Liver (tissue), 9 donors: Measurements from ENCODE around the gene MAMSTR. TPM values are rescaled to one million over a fixed set of nuclear protein-coding genes. Genes with fewer than 3 reads are reported as not detected.
"Not testable (repeated sequence)": the region's sequence is repeated elsewhere in the genome, so short reads cannot be mapped to it uniquely, and the experiment has no call there.

Source experiments
- DNase-seq: peaks from one replicate; pipeline ENCODE4 v3.0.0-alpha.2; 2017; ENCODE audit warnings: low spot score
- H3K27ac ChIP-seq, 2 donors: one replicate each; pipeline ENCODE4 v1.7.0; 2013; ENCODE audit warnings: inconsistent platforms in 2 of 2, low read length in 2 of 2, control low read depth in 1 of 2, low read depth in 1 of 2, mild to moderate bottlenecking in 1 of 2
- H3K27me3 ChIP-seq, 4 donors: one replicate each; pipeline versions ENCODE4 v1.6.1 to v1.7.0; 2013; ENCODE audit warnings: low read length in 3 of 4, inconsistent platforms in 1 of 4, mild to moderate bottlenecking in 1 of 4, moderate library complexity in 1 of 4; ENCODE audit not compliant: control insufficient read depth in 4 of 4, insufficient read depth in 4 of 4
- H3K36me3 ChIP-seq, 4 donors: one replicate each; pipeline versions ENCODE4 v1.6.1 to v1.7.0; 2013; ENCODE audit warnings: low read length in 3 of 4, mild to moderate bottlenecking in 3 of 4, low read depth in 1 of 4, moderate library complexity in 1 of 4; ENCODE audit not compliant: control insufficient read depth in 4 of 4, insufficient read depth in 3 of 4
- H3K4me1 ChIP-seq, 4 donors: one replicate each; pipeline versions ENCODE4 v1.6.1 to v1.7.0; 2013; ENCODE audit warnings: low read length in 3 of 4, mild to moderate bottlenecking in 3 of 4, moderate library complexity in 1 of 4; ENCODE audit not compliant: control insufficient read depth in 4 of 4, insufficient read depth in 4 of 4
- H3K4me3 ChIP-seq, 3 donors: one replicate each; pipeline versions ENCODE4 v1.6.1 to v1.7.0; 2013; ENCODE audit warnings: low read length in 3 of 3, control low read depth in 1 of 3, low read depth in 1 of 3, mild to moderate bottlenecking in 1 of 3
- H3K9ac ChIP-seq, 2 donors: one replicate each; pipeline ENCODE4 v1.7.0; 2013; ENCODE audit warnings: low read length in 2 of 2, mild to moderate bottlenecking in 2 of 2, moderate library complexity in 2 of 2, control low read depth in 1 of 2, low read depth in 1 of 2
- H3K9me3 ChIP-seq, 4 donors: one replicate each; pipeline versions ENCODE4 v1.6.1 to v1.7.0; 2013; ENCODE audit warnings: low read length in 3 of 4; ENCODE audit not compliant: control insufficient read depth in 4 of 4
- EGR1 ChIP-seq, 2 donors: IDR thresholded peaks; 2 replicates each; pipeline ENCODE4 v1.6.1; 2016 to 2018; ENCODE audit warnings: antibody characterized with exemption in 2 of 2, low read depth in 2 of 2
- FOXA1 ChIP-seq: IDR thresholded peaks from 2 replicates; pipeline ENCODE4 v1.6.1; 2016; ENCODE audit warnings: antibody characterized with exemption
- FOXA2 ChIP-seq: IDR thresholded peaks from 2 replicates; pipeline ENCODE4 v1.6.1; 2016; ENCODE audit warnings: antibody characterized with exemption
- GABPA ChIP-seq, 2 donors: IDR thresholded peaks in 1 of 2; conservative IDR thresholded peaks in 1 of 2; 2 replicates each; pipeline ENCODE4 v1.6.1; 2016; ENCODE audit warnings: antibody characterized with exemption in 2 of 2, mild to moderate bottlenecking in 1 of 2, moderate library complexity in 1 of 2
- HNF4A ChIP-seq, 2 donors: conservative IDR thresholded peaks; 2 replicates each; pipeline ENCODE4 v1.6.1; 2016; ENCODE audit warnings: antibody characterized with exemption in 2 of 2, mild to moderate bottlenecking in 2 of 2
- JUND ChIP-seq, 2 donors: IDR thresholded peaks; 2 replicates each; pipeline ENCODE4 v1.6.1; 2016; ENCODE audit warnings: antibody characterized with exemption in 2 of 2
- NR2F2 ChIP-seq: IDR thresholded peaks from 2 replicates; pipeline ENCODE4 v1.6.1; 2016; ENCODE audit warnings: antibody characterized with exemption
- RAD21 ChIP-seq, 2 donors: IDR thresholded peaks; 2 replicates each; pipeline ENCODE4 v1.6.1; 2016; ENCODE audit warnings: antibody characterized with exemption in 2 of 2, mild to moderate bottlenecking in 2 of 2
- RXRA ChIP-seq, 2 donors: IDR thresholded peaks; 2 replicates each; pipeline ENCODE4 v1.6.1; 2017 to 2018; ENCODE audit warnings: antibody characterized with exemption in 2 of 2, mild to moderate bottlenecking in 1 of 2
- SP1 ChIP-seq: IDR thresholded peaks from 2 replicates; pipeline ENCODE4 v1.6.1; 2018; ENCODE audit warnings: antibody characterized with exemption, mild to moderate bottlenecking
- TAF1 ChIP-seq: conservative IDR thresholded peaks from 2 replicates; pipeline ENCODE4 v1.6.1; 2016; ENCODE audit warnings: antibody characterized with exemption, mild to moderate bottlenecking
- whole genome bisulfite sequencing: extraction: QIAGEN DNeasy Blood & Tissue Kit; methylation state at CpG from one replicate; pipeline ENCODE4 v1.1.7; 2013; 5-methylcytosine and 5-hydroxymethylcytosine counted together
- polyA plus RNA-seq, 2 donors: library from polyadenylated mRNA; stranded (reverse) in 1 of 2; unstranded in 1 of 2; fragments of 200-250 nt in 1 of 2; fragments of >200 nt in 1 of 2; fragmentation: Nextera tagmentation in 1 of 2; extraction: Ambion mirVana in 1 of 2; gene quantifications; one replicate each; pipeline versions ENCODE4 v1.2.1 to v1.2.3, GENCODE V29; 2013 to 2015
- total RNA-seq, 2 donors: library from RNA; depleted of rRNA; stranded (reverse); fragments of >200 nt; gene quantifications; one replicate each; pipeline ENCODE4 v1.2.3, GENCODE V29; 2014
- TF ChIP-seq, protein P1 (sequence below): IDR thresholded peaks from 2 replicates; pipeline ENCODE4 v1.6.1; 2016; ENCODE audit warnings: antibody characterized with exemption, mild to moderate bottlenecking
- TF ChIP-seq, protein P2 (sequence below): IDR thresholded peaks from 2 replicates; pipeline ENCODE4 v1.6.1; 2016; ENCODE audit warnings: antibody characterized with exemption
- TF ChIP-seq, protein P3 (sequence below): fragments of 150-350 bp; IDR thresholded peaks from 2 replicates; pipeline ENCODE4 v1.5.1; 2017; ENCODE audit warnings: improper control_type of control experiment, low read depth, low read length; ENCODE audit not compliant: missing input control
- donor health status: healthy.
- donor health status: healthy.
- donor health status: healthy.
- donor health status: healthy.
- donor health status: healthy.

MAMSTR gene
- total and polyA plus RNA-seq, 4 donors = 0.07 to 0.31 (median 0.09) TPM

DNA sequence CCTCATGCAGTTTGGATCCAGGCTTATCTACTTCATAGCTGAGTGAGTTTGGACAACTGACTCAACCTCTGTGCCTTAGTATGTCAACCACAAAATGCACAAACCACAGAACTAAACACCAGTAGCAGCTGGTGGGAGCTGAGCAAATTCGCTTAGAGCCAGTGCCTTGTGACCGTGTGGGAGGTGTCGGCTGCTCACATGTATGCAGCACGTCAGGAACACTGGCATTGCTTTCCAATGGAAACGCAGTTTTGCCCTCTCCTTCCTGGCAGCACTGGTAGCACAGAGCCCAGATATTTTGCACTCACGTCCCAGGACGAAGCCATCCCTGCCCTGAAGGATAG is 38.4 kb downstream of the MAMSTR start:
- Histone ChIP-seq H3K27ac (no peak overlapping the region), H3K4me3 (no peak overlapping the region), H3K9me3 (no peaks in the 10 kb centered on the region), H3K4me1 (peaks cover 4 to 8% (median 7%) of the 10 kb centered on the region in 4 donors), H3K36me3 (no peaks in the 10 kb centered on the region), H3K9ac (no peak overlapping the region), H3K27me3 (no peaks in the 10 kb centered on the region)
- DNase-seq = no peak
- WGBS = 89% methylated on average over 7 of the region's 7 CpGs
- TF ChIP-seq FOXA1 (no peak), RXRA (IDR thresholded peaks at IDR 0.05) (no peak), NR2F2 (no peak), GABPA (IDR thresholded peaks at IDR 0.05 in 1 of 2, conservative IDR thresholded peaks at IDR 0.05 in 1 of 2) (no peak)

DNA sequence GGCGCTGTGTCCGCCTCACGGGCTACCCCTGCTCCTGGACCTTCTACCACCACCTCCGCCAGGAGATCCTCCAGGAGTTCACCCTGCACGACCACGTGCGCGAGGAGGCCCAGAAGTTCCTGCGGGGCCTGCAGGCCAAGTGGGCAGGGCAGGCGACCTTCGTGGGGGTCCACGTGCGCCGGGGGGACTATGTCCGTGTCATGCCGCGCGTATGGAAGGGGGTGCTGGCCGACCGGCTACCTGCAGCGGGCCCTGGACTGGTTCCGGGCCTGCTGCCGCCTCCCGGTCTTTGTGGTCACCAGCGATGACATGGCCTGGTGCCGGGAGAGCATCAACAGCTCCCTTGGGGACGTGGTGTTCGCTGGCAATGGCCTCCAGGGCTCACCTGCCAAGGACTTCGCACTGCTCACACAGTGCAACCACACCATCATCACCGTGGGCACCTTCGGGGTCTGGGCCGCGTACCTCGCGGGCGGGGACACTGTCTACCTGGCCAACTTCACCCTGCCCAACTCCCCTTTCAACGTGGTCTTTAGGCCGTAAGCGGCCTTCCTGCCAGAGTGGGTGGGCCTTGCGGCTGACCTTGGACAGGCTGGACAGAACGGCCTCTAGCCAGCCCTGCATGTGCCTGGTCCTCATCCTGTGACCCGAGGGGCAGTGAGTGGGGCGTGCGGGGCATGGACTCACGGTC is 38.9 kb downstream of the MAMSTR start:
- H3K4me1 ChIP-seq = peaks cover 4 to 9% (median 8%) of the 10 kb centered on the region in 4 donors
- DNase-seq = no peak
- WGBS = 93% methylated on average over 45 of the region's 45 CpGs

DNA sequence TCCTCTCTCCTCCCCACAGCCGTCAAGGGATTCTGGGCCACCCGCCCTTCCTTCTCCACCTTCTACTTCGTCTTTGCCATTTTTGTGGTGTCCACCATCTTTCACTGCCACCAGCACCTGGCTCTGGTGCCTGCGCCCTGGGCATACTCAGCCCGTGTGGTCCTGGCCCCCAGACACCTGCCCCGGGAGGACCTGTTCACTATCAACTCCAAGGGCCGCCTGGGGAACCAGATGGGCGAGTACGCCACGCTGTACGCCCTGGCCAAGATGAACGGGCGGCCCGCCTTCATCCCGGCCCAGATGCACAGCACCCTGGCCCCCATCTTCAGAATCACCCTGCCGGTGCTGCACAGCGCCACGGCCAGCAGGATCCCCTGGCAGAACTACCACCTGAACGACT is 39.5 kb downstream of the MAMSTR start:
- not testable (repeated sequence) for H3K36me3 ChIP-seq, H3K9me3 ChIP-seq, DNase-seq, H3K4me3 ChIP-seq, H3K27me3 ChIP-seq, H3K9ac ChIP-seq, H3K27ac ChIP-seq
- 97% methylated on average over 18 of the region's 19 CpGs for WGBS
- peaks cover 4 to 11% (median 8%) of the 10 kb centered on the region in 4 donors for H3K4me1 ChIP-seq

More for the DNA sequence above, 38.9 kb downstream of the MAMSTR start:
- TF ChIP-seq TAF1 (no peak), NR2F2 (no peak), FOXA2 (no peak)
- Histone ChIP-seq H3K9ac (no peak overlapping the region), H3K27me3 (no peaks in the 10 kb centered on the region), H3K27ac (no peak overlapping the region), H3K36me3 (no peaks in the 10 kb centered on the region), H3K4me3 (no peak overlapping the region), H3K9me3 (no peaks in the 10 kb centered on the region)

DNA sequence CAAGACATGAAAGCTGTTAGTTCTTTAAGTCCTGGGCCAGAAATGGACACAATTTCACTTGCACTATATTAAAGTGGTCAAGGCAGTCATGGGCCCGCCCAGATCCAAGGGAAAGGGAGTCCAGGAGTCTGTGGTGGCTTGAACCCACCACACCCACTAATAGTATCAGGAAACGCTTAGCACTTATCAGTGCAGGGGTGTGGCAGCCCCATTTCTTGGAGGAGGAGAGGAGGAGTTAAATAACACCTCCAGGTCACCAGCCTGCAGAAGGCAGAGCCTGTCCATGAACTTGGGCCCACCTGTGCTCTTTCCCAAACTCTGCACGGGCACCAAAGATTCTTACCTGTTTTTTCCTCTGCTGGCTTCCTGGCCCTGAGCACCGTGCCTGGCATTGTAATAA is 41.3 kb downstream of the MAMSTR start:
- Histone ChIP-seq H3K27ac (no peak overlapping the region), H3K36me3 (no peaks in the 10 kb centered on the region), H3K9me3 (no peaks in the 10 kb centered on the region), H3K9ac (no peak overlapping the region), H3K27me3 (no peaks in the 10 kb centered on the region), H3K4me1 (peaks cover 0 to 3% (median 0%) of the 10 kb centered on the region in 4 donors), H3K4me3 (no peak overlapping the region)
- 82% methylated on average over 4 of the region's 4 CpGs for WGBS
- no peak for DNase-seq
- TF ChIP-seq, protein P1, sequence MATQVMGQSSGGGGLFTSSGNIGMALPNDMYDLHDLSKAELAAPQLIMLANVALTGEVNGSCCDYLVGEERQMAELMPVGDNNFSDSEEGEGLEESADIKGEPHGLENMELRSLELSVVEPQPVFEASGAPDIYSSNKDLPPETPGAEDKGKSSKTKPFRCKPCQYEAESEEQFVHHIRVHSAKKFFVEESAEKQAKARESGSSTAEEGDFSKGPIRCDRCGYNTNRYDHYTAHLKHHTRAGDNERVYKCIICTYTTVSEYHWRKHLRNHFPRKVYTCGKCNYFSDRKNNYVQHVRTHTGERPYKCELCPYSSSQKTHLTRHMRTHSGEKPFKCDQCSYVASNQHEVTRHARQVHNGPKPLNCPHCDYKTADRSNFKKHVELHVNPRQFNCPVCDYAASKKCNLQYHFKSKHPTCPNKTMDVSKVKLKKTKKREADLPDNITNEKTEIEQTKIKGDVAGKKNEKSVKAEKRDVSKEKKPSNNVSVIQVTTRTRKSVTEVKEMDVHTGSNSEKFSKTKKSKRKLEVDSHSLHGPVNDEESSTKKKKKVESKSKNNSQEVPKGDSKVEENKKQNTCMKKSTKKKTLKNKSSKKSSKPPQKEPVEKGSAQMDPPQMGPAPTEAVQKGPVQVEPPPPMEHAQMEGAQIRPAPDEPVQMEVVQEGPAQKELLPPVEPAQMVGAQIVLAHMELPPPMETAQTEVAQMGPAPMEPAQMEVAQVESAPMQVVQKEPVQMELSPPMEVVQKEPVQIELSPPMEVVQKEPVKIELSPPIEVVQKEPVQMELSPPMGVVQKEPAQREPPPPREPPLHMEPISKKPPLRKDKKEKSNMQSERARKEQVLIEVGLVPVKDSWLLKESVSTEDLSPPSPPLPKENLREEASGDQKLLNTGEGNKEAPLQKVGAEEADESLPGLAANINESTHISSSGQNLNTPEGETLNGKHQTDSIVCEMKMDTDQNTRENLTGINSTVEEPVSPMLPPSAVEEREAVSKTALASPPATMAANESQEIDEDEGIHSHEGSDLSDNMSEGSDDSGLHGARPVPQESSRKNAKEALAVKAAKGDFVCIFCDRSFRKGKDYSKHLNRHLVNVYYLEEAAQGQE = no peak
- TF ChIP-seq EGR1 (IDR thresholded peaks at IDR 0.05; ENCODE audit: low read depth in 2 of 2) (no peak), GABPA (IDR thresholded peaks at IDR 0.05 in 1 of 2, conservative IDR thresholded peaks at IDR 0.05 in 1 of 2) (no peak), SP1 (no peak), JUND (IDR thresholded peaks at IDR 0.05) (no peak), RXRA (IDR thresholded peaks at IDR 0.05) (no peak), RAD21 (IDR thresholded peaks at IDR 0.05) (no peak), HNF4A (conservative IDR thresholded peaks at IDR 0.05) (no peak), FOXA1 (no peak), TAF1 (no peak)
- TF ChIP-seq, protein P2, sequence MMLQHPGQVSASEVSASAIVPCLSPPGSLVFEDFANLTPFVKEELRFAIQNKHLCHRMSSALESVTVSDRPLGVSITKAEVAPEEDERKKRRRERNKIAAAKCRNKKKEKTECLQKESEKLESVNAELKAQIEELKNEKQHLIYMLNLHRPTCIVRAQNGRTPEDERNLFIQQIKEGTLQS = no peak
- TF ChIP-seq, protein P3, sequence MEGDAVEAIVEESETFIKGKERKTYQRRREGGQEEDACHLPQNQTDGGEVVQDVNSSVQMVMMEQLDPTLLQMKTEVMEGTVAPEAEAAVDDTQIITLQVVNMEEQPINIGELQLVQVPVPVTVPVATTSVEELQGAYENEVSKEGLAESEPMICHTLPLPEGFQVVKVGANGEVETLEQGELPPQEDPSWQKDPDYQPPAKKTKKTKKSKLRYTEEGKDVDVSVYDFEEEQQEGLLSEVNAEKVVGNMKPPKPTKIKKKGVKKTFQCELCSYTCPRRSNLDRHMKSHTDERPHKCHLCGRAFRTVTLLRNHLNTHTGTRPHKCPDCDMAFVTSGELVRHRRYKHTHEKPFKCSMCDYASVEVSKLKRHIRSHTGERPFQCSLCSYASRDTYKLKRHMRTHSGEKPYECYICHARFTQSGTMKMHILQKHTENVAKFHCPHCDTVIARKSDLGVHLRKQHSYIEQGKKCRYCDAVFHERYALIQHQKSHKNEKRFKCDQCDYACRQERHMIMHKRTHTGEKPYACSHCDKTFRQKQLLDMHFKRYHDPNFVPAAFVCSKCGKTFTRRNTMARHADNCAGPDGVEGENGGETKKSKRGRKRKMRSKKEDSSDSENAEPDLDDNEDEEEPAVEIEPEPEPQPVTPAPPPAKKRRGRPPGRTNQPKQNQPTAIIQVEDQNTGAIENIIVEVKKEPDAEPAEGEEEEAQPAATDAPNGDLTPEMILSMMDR = no peak
